ENCODE results near the gene SORL1.
A peak's percentile ranks its signal among the peaks of the same experiment; 100 is the strongest.
"Not testable (repeated sequence)": the region's sequence is repeated elsewhere in the genome, so short reads cannot be mapped to it uniquely, and the experiment has no call there.

The SORL1 gene

GRCh38 chr11:121634273-121634672 lies 182.2 kb downstream of the SORL1 start:
- DNase-seq: no peak

DNA sequence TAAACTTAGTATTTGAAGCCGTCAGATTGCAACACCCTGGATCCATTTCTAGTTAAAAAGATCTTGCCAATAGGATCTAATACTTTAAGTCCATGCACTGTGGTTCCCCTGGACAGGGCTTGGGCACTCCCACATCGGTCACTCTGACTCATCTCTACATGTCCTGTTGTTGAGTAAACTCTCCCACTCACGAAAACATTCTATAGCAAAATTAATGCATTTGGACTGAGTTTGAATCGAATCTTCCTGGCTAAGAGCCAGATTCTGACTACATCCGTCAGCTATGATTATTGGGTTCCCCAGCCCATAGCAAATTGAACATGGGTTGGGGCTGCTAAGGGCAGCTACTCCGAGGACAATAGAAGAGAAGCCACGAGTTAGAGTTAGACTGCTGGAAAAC lies 182.8 kb downstream of the SORL1 start:
- no peak for DNase-seq

GRCh38 chr11:121636081-121636799 lies 184.1 kb downstream of the SORL1 start:
- no peak for DNase-seq

- no peak for DNase-seq
These were observed 184.7 kb downstream of the SORL1 start for GRCh38 chr11:121636800-121637176.

DNA sequence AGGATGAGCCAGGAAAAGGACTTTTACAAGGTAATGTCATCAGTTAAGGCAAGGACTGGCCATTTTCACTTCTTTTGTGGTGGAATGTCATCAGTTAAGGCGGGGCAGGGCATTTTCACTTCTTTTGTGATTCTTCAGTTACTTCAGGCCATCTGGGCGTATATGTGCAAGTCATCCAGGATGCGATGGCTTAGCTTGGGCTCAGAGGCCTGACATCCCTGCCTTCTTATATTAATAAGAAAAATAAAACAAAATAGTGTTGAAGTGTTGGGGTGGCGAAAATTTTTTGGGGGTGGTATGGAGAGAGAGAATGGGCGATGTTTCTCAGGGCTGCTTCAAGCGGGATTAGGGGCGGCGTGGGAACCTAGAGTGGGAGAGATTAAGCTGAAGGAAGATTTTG lies 185.5 kb downstream of the SORL1 start:
- DNase-seq: not testable (repeated sequence)

- no peak for DNase-seq
These were observed 191.5 kb downstream of the SORL1 start for GRCh38 chr11:121643479-121644186.

DNA sequence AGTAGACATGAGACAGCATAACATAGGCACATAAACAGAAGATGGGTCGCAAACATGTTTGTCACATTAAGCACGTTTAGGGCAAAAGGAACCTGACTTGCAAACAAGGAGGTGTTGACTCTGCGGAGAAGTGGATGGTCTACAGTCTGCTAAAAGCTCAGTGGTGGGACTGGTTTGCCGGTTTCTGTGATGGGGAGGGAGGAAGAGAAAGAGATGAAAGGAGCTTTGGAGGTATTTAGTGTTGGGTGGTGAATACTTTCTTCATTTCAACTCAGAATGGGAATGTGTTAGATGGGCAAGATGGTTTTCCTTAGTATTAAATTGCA lies 192.0 kb downstream of the SORL1 start:
- no peak for DNase-seq

DNA sequence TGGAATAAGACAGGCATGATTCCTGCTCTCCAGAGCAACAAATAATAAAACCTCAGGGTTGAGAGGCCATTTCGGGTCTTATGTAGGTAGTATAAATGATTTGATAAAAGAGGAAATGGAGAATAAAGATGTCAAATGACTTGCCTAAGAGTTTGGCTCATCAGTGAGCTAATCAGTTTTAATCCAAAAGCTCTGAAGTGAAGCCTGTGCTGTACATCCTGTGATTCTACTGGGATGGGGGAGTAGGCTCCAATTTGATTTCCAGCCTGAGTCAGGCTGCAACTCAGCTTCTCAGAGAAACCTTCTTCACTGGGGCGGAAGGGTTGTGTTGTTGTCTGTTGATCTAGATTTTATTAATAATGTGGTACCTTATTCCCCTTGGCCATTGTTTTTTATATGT lies 192.9 kb downstream of the SORL1 start:
- DNase-seq: no peak

GRCh38 chr11:121645596-121645995 lies 193.5 kb downstream of the SORL1 start:
- no peak for DNase-seq

DNA sequence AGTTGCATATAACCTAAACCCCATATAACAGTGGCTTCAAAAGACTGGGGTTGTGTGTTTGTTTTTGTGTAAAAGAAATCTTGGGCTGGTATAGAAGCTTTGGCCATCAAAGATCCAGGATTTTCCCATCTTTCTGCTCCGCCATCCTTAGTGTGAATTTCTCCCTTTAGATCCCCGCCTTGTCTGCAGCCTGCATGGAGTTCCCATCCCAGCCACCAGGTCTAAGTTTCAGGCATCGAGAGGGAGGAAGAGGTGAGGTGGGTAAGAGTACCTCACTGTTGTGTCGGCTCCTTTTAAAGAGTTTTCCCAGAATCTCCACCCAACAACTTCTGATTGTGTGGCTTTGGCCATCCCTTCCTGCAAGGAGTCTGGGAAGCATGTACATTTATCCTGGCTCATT lies 196.2 kb downstream of the SORL1 start:
- no peak for DNase-seq

GRCh38 chr11:121649798-121650197 lies 197.7 kb downstream of the SORL1 start:
- no peak for DNase-seq

DNA sequence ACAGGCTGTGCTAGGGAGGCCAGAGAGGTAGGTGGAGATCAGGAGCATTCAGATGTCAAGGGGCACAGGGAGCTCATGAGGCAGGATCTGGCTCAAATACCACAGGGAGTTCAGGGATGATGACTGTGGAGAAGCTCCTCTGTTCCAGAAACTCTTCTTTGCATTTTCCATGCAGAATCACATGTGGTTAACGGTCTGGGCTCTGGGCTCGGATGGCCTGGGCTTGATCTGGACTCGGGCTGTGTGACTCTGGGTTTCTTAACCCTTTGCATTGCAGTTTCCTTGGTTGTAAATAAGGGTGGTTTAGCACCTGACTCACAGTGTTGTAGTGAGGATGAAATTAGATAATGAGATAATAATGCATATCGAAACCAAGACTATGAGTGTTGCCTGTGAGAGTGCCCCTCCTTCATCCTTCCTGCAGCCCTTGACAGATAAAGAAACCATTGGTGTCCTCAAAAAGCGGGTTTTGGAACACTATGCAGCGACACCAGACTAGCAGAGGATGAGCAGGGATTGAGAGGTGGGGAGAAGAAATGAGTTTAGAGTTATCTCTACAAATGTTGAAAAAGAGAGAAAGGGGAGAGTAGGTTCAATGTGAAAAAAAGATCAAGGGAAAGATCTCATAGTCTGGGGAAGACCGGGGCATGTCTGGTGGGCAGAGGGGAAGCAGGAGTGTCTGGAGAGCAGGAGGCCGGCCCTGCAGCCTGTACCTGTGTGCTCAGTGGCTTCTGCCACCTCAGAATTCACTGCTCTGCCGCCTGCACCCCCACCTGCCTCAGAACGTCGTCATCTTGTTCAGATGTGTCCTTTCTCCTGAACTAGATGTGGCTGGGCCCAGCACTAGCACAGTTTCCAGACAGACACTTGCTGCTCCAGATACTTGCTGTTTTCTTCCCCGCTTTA lies 198.5 kb downstream of the SORL1 start:
- no peak for DNase-seq

DNA sequence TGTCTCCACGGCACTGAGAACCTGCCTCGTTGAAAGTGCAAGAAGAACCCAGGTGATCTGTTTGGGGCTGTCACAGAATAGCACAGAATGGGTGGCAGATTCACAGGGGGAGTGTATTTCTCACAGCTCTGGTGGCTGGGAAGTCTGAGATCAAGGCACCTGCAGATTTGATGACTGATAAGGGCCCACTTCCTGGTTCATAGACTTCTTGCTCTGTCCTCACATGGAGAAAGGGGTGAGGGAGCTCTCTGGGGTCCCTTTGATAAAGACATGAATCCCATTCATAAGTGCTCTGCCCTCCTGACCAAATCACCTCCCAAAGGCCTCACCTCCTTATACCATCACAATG lies 199.1 kb downstream of the SORL1 start:
- peak in 1 of 6 experiments; percentile 8 for DNase-seq

DNA sequence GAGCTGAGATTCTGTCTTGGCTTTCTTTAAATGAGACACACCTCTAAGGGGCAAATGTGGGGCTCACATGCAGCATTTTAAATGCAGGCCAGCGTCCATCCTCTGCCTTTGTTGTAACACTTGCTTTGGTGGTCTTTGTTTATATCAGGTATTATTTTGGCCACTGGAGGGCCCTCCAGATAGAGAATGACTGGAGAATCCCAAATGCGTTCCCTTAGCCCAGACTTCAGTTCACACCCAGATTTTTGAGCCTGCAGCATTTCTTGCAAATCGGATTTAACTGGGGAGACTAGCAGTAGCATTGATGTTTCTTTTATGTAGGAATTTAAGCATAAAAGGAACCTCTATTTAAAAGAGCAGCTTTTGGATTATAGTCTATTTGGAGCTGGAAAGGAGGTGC lies 200.9 kb downstream of the SORL1 start:
- no peak for DNase-seq

DNA sequence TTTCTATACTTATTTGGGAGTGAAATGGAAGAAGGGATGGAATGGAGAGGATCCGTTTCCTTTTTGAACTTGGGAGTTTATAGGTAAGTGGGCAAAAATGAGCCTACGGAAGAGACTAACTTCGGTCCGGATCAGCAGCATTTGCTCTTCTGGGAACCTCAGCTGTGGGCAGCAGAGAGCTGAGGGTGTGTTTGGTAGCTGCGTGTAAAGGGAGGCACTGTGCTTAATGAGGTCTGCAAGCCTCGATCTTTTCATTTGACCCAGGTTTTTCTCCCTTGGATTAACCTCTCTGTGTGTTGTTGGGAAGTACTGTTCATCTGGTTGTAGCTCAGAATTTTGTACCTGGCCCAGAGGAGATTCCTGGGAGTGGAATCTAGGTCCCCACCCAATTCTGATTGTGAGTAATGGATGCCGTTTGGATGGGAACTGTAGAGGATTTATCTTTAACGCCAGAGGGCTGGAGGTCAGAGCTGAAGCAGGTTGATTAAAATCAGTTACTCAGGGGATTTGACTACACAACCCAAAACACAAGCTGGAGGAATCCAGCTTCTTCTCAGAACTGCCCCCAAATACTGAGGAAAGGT lies 202.2 kb downstream of the SORL1 start:
- no peak for DNase-seq

DNA sequence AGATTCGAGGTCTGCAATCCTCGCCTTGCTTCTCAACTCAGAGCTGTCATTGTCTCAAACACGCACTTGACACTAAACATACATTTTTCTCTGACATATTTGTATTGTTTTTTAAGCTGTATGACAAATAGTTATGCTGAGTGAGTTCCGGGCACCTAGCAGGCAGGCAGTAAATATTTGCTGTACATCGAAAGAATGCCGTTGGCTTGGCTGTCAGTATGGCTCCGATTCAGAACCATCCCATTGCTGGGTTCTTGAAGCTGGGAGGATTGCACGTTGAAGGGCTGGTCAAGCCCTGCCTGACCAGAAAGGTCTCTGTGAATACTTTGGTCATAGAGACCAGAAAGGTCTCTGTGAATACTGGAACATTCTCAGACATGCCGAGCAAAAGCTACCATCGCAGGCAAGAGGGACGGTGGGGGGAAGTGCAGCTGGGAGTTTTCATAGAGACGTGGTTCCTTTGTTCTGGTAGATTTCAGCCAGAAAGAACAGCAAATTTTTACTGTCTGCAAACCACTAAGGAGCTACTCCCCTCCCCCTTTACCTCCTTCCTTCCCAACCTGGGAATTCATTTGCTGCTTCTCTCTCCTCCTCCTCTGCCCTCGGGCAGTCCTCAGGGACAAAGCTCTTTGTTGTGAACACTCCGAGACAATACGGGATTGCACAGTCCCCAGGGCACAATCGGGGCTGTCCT lies 202.9 kb downstream of the SORL1 start:
- DNase-seq: no peak

DNA sequence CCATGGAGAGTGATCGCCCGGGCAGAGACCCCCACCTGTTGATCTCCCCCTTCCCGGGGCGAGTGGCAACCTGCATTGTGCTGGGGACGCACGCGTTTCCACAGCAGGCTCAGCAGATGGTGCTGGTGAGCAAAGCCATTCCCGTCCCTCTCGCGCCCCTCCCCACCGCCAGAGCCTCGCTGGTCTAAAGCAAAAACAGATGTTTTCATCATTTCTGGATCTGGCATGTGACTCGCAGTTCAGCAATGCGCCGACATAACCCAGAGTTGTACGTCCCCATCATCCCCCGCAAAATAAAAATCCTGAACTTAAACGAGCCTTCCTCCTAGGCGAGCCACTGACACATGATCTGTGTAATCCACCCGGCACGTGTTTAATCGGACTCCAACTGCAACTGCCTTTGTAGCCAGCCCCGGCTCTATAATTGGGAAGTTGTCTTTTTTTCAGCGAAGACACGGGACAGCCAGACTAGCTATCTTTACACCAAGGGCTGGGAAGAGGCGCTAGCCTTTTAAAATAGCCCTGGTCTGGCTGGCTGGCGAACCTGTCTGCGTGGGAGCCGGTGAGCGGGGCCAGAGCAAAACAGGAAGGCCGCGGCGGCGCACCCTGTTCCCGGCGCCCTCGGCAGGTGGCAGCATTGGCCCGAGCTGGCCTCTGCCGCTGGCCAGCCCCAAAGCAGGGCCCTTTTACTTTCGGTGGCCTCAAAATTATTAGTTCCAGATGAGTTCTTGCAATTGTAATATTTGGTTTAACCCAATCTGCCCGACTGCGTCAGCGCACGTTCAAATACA lies 203.6 kb downstream of the SORL1 start:
- peak; percentile 16 to 77 (median 48) for DNase-seq

- DNase-seq: no peak
These were observed 204.4 kb downstream of the SORL1 start for GRCh38 chr11:121656328-121657090.

DNA sequence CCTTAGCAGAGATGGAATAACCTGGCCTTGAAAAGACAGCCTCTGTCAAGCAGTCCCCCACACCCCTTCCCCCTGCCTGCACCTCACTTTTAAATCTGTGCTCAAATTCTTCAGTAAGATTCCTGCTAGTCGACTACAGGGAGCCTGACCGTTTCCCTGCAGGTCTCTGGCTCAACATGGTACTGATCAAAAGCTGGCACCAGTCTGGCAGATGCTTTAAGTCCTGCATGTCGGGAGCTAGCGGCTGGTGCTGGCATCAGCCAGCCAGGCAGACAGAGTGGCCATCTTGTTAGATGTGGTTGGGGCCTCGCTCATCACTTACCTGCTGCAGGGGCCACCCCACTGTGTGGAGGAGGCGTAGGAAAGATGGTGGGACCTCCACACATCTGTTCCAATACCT lies 205.0 kb downstream of the SORL1 start:
- DNase-seq: no peak

GRCh38 chr11:121659811-121660210 lies 207.7 kb downstream of the SORL1 start:
- DNase-seq: no peak

DNA sequence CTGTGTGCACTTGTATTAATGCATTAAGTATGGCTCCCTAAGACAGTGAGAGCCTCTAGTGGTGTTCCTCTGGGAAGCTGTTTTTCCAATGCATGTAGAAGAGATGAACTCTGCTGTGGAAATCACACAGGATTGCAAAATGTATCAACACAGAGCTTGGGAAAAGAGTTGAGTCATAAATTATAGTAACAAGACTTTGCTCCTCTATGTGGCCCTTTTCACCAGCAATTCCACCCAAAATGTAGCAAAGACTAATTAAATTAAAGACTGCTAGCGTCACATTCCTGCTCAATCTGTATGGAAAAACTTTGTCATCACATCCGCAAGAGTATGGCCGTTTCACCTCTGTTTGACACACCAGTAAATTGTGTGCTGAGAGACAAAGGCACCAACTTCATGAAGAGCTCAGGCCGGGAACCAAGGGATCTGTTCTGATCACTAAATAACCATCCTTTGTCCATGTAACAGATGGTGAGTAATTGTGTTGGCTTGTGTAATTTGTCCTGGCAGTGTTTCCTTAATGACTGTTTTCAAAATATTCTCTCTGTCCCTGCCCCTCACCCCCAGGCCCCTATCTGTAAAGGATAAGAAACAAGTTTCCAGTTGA lies 209.9 kb downstream of the SORL1 start:
- DNase-seq: no peak
